Activated CD4-positive, CD25-positive, alpha-beta regulatory T cell treated with anti-CD3 and anti-CD28 coated beads, Interleukin-2, amount 50 U/mL, for 24 hours (primary cell): ENCODE data around the gene TMEM273.

Source experiments
- ATAC-seq, 2 donors: fragments of 150-1000 bp; cut with Tn5 transposase; one replicate each; pipeline ENCODE4 v1.10.0; 2021; ENCODE audit warnings: mild to moderate bottlenecking in 1 of 2, moderate library complexity in 1 of 2

Gene TMEM273

DNA sequence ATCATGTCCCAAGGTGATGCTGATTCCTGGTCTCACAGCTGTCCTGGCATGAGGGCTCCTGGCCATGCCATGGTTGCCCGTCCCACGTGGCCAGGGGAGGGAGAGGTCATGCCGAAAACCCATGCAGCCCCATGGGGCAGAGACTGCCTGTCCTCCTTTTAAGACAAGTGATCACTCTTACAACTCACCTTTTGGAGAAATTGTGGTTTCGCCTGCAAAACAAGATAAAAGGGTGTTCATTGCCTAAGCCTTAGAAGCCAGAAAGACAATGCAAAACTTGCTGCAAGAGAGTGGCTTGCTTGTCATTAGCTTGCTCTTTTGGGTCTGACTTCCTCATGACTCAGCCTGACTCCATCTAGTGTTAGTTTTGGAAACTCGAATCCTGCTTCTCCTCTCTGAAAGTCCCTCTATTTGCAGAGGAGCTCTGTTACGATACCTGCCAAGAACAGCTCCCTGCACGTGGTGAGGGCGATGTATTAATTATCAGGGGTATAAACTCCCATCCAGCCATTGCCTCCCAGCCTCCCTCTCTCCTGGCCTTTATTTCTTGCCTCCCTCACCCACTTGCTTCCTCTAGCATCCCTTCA is 26.7 kb downstream of the TMEM273 start:
- no peak for ATAC-seq

DNA sequence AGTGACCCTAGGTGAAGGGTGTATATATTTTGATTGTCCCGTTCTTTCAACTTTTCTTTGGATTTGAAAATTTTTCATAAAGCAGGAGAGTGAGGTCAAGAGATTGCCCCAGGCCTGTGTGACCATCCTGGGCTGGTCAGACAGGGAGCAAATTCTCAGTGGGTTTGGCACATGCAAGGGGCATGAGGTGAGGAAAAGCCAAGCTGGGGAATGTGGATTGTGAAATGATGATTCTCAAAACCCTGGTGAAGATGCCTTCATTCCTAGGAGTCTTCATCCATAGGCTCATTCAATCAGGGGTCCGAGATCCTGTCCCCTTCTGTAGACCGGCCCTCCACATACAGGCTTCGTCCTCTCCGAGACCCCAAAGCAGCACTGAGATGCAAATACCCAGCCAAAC is 27.4 kb downstream of the TMEM273 start:
- ATAC-seq = no peak

DNA sequence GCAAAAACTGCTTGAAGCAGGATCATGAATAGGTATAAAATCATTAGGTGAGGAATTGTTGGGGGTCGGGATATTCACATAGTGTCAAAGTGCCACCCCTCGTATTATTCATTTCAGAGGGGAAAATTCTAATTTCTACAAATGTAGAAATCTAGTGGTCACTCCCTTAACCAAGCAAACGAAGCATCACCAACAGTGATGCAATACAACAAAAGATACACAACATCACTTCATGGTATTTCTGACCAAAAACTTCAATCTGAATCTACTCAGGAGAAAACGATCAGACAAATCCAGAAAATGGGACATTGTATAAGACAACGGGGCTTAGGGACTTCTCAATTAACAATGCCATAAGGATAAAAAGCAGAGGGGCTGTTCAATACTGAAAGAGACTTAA is 28.1 kb downstream of the TMEM273 start:
- ATAC-seq = no peak

DNA sequence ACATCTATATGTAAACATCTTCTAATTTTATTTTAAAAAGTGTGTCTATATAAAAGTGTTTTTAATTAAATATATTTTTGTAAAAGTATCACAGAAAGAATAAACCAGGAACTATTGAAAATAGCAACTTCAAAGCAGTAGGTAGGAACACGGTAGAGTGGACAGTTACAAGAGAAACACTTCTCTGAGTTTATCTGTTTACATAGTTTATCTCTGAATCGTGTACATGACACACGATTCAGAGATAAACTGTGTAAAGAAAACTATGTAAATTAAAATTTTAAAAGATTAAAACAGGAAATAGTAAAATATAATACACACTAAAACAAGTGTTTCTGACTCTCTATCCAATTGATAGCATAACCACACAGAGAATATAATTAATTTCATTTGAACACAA is 29.3 kb downstream of the TMEM273 start:
- ATAC-seq = no peak

DNA sequence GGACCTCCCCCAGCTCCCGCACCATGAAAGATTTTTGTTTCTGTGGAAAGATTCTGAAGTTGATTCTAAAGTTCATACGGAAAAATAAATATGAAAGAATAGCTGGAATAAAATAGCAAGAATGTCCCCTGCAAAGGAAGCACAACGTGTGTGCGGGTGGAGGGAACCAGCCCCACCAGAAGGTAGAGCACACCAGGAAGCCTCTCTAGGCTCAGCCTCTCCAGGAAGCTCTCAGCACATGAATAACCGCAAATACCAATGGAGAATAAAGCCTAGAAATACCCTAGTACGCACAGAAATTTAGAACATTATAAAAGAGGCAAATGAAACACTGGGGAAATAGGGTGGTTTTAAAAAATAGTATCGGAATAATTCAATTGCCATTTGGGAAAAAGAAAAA is 29.8 kb downstream of the TMEM273 start:
- no peak for ATAC-seq

DNA sequence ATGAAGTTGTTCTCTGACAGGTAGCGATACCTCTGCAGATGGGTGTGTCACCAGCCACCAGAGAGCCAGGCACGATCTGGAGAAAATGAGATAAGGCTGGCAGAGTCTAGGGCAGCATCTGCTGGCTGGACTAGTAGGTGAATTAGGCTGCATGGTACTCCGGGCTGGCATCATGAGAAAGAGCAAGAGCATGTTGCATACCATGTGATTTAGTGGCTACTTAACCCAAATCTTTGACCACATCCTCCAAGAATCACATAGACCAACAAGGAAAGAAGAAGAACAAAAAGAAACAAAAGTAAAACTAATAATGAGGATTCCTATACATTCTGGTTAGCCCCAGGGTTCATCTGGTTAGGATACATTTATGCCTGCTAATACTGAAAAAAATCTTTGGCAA is 31.0 kb downstream of the TMEM273 start:
- no peak for ATAC-seq

DNA sequence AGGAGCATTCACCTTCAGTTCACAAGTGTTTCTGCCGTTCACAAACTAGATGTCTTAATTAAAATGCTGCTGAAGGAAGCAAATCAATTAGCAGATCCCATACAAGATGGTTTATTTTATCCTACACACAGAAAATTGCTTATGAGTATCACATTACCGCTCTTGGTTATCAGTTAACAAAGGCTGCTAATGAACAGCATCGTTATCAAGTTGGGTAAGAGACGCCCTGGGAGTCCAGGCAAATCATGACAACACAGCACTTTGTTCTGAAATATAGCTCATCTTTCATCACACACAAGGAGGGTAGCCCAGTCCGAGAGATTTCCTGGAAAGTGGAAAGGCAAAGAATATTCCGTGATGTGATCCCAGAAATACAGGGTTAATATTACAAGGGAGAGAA is 33.5 kb downstream of the TMEM273 start:
- ATAC-seq = no peak

DNA sequence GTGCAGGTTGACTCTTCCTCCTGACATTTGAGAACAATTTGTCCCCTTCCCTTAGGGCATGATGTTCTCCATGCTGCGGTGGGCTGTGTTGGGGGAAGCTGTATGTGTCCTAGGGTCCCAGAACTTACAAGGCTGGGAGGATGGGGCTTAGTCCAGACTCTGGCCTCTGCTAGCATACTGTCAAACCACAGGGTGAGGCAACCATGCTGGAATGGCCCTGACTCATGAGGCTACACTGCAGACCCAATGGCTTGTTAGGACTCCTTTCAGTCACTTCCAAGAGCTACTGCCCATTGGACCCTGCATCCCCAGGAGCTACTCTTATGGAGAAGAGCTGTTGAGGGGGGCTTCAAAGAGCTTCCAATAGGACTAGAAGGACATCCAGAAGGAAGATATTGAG is 34.2 kb downstream of the TMEM273 start:
- no peak for ATAC-seq

DNA sequence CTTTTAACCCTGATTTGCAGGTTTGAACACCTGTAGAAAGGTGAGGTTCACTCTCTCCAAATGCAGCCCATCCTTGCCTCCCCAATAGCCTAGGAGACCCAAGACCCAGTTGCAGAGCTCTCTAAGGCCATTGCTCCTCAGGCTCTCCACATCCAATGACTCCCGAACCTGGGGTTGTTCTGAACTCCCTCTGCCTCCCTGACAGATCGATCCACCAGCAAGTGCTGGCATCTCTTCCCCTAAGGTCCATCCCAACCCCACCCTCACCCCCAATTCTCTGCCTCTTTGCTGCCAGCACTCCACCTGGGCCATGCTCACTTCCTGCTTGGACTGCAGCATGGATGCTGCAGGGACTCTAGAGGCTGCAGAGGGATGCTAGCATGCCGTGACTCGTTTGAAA is 35.1 kb downstream of the TMEM273 start:
- no peak for ATAC-seq

DNA sequence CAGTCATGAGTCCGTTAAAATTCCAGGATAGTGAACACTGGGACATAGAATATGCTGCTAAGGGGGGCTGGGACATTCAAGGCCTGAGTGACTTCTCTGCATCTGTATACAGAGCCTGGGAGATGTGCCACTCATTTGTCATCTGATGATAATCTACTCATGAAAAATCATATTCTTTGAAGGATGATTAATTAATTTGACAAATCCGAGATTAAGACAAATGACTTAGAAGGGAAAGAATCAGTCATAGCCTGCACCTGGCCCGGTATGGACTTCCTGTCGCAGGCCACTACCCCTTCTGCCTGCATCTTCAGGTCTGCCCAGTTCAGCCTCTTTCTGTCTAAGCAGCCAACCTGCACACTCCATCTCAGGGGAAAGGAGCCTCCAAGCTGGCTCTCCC is 35.5 kb downstream of the TMEM273 start:
- ATAC-seq = peak; percentile 71 to 72

DNA sequence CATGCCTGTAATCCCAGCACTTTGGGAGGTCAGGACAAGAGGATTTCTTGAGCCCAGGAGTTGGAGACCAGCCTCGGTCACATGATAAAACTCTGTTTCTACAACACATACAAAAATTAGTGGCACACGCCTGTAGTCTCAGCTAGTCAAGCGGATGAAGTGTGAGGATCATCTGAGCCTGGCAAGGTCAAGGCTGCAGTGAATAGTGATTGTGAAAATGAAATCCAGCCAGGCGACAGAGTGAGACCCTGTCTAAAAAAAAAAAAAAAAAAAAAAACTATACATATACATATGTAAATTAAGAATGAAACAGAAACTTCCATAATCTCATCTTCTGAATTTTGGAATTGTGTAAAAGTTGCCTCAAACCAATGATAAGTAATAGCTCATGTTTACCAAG is 36.2 kb downstream of the TMEM273 start:
- no peak for ATAC-seq

DNA sequence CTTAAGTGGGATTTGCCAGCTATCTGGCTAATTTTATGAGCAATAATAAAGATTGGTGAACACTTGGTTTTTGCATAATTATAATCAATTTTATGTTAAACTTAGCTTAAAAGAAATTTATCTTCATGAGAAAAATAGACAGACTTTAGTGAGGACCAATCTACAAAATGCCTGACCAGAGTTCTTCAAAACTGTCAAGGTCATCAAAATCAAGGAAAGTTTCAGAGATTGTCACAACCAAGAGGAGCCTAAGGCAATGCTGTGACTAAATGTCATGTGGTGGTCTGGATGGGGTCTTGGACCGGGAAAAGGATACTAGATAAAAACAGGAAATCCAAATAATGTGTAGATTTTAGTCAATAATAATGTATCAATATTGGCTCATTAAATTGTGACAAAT is 36.7 kb downstream of the TMEM273 start:
- ATAC-seq = no peak

DNA sequence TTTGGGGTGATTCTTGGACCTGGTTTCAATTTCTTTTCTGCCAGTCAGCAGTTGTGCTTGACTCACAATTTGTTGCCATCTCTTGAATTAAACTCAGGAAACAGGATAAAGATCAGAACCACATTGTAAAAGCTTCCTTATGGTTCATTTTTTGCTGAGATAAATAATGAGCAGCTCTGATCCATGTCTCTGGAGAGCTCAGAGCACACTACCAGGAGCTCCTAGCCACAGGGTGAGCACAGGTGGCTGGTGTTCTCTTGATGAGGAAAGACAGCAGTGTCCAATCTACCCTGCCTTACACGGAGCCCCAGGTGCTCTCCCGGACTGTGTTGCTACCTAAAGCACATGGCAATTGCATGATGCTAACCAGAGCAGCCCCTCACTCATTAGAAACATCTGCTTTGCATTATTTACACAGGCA is 37.2 kb downstream of the TMEM273 start:
- ATAC-seq = no peak

DNA sequence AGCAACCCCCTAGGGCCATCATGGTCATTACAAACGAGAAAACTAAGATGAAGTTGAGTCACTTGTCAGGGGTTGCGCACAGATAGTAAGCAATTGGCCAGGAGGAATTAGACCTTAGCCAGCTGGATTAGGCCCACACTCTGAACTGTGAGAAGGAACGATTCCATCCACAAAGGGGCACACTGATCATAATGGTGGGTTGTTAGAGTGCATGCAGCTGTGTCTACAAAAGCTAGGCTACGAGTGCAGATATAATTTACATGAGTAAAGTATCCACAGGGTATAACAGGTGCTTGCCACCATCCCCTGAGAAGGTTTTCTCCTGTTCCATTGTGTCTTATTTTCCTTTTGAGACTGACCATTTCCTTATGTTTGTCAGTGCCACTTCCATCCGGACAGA is 37.8 kb downstream of the TMEM273 start:
- no peak for ATAC-seq

DNA sequence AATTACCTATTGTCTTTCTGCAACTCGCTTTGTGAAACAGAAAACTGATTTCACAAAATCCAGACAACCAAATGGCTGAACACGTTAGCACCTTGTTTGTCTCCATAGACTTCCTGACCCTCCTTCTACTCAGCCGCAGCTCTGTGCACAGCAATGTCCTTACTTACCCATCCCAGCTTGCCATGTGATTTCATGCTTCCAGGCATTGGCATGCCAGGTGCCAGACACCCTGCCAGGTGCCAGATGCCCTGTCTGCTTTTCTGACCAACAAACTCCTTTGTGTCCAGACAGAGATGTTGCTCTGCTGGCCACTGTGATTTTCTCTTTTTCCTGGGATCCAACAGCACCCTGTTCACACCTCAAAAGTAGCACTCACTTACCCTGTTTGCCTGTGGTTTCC is 38.3 kb downstream of the TMEM273 start:
- ATAC-seq = no peak

DNA sequence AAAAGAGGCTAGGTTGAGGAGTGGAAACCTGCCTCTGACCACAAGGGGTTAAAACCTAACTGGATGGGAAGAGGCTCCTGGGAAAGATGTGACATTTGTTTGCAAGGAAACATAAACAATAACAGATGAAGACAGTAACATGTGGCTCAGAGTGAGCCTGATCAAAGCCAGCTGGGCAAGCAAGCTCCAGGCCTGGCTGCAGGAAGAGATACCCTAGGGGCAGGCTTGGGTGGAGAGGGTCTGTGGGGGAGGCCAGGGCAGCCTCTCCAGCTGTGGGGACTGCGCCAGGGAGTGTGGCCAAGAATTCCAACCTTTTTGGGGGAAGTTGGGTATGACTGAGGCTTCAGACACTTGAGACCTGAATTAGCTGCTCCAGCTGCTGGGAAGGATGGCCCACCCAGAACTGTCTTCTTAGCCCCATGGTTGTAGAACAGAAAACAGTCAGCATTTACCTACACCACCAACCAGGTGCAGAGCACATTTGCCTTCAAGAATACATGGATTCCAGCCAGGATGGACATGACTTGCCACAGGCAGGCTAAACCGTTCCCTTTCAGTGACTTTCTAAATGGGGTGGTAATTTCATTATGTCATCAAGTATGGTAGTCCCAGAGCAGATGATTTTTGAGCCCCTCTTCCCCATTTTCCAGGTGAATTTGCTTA is 44.0 kb downstream of the TMEM273 start:
- no peak for ATAC-seq

DNA sequence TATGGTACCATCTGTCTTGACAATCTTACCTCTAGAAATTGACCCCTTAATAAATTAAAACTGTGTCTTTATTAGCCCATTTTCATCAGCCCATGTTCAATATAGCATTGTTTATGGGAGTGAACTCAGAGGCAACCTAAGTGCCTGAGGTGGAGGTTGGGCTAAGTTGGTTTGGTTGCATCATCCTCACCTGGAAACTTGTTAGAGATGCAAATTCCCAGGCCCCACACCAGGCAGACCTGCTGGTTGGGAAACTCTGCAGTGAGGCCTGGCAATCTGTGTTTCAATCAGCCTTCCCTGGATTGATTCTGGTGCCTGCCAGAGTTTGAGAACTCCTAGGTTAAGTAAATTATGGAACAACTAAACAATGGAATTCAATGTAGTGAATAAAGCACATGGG is 44.9 kb downstream of the TMEM273 start:
- no peak for ATAC-seq

DNA sequence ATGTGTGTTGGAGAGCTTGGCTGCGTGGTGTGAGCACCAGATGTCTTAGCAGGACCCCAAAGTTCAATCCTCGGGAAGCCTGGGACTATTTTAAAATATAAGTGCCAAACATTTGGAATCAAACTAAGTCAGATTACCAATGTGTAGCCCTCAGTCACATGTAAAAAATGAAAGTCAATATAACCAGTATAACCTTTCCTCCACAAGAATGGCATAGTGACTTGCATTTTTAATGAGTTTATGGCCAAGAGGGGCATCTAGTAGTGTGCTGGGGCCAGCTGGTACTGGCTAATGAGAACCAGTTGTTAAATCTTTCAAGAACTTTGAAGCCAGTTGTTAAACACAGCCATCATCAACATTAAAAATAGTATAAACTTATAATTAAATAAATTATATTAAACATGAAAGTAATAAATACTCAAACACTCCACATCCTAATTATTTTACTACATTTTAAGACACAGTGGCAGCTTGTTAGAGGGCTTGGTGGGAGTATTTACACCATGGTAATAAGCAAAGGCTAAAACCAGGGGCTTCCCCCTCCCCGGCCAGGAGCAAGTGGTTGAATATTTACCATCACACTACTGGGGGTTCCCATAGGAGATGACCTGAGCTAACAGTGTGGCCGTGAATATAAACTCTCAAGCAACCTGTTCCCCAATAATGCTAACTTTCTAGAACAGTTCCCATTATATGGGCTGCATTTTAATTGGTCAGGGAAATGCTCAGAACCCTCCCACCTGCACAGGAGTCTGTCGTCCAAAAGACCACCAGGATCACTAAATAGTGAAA is 46.5 kb downstream of the TMEM273 start:
- ATAC-seq = no peak

DNA sequence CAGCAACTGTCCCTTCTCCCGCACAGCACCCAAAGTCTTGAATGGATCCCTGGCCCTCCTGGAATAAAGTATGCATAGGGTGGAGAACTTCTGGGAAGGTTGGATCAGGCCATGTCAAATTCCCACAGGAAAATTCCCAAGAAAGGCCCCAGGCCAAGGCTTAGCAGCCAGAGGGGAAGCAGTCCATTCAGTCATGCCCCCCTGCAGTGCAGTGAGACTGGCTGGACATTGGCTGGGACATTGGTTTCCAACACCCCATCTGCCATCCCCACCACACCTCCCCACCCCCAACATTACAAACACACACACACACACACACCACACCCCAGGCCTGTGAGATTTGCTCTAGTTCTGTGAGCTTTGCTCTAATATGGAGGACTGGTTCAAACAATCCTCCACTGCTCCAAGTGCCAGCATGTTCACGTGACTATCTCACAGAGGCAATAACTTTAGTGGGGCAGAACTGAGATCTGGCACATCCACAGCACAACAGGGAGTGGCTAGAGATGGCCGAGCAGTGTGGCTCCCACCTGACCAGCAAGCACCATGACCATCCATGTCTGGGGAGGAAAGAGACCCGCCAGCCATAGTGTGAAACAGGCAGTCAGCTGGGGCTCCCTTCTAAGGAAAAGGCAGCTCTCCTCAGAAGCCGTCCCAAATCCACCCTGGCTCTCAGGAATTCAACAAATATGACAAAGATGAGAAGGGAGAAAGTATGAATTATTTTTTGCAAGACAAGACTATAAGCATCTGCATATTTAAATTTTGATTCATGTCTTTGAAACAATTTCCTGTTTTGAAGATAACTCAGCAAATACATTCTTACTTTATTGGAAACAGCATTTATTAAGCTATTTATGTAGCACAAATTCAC is 47.6 kb downstream of the TMEM273 start:
- ATAC-seq = no peak

DNA sequence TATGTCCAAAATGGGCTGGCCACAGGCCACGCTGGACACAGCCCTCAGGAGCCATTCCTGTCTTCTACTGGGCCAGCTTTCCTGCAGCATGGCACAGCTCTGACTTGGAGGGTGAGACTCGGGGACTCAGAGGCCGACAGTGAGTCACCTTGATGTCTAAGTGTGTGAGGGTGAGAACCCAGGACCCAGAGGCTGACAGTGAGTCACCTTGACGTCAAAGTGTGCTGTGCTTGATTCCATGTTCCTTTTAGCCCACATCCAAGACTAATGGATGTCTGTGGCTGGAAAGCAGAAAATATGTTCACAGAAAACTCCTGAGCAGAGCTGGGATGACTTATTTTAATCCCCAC is 48.4 kb downstream of the TMEM273 start:
- peak; percentile 57 to 77 for ATAC-seq

DNA sequence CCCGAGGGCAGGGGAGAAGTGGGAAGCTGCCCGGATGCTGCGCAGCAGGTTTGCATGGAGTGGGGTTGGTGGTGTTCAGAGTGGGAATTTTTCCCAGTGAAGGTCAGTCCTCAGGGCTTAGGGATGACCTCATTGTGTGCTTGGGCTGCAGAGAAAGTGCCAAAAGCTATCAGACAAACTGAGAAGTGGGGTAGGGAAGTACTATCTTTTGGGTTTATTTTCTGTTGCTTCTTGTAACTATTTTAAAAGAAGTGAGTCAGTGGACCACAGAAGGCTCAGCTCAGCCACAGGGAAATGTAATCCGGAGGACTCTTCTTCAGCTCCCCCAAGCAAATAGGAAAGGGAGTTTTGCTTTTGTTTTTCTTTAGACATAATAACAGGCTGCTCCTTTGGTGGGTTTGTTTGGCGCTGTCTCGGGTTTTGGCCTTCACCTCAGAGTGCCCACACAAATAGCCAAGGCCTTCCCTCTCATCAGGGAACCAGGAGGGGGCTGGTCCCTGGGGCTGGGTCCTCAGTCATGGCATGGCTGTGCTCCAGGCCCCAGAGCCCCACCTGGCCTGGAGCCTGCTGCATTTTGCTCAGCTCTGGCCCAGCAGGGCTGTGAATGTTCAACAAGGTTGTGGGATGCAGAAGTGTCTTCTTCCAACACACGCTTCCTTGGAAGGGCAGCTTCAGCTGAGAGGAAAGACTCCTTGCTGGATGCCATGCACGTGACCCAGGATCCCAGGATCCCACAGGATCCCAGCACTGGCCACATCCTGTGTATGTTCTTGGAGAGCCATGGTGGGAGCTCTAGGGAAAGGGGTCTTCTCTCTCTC is 49.0 kb downstream of the TMEM273 start:
- no peak for ATAC-seq

DNA sequence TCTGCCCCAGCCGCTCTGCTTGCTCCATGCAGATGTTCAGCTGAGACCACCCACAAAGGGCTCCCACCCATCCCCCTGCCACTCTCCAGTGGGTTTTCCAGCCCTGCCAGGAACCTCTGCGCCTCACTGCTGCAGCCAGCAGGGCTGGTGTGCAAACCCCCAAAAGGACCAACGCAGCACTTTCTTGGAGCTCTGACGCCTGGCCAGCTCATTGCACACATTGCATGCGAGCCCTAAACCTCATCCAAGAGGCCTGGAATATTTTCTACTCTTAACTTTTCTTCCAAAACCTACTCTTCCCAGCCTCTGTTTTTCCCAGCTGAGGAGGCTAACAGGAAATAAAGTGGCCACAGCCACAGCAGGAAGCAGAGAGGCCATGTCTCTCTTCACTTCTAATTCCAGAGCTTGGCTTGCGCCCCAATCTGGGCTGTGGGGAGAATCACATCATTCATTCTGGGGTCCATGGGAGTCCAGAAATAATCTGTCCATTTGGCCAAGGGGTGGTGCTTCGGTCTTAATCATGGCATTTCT is 49.8 kb downstream of the TMEM273 start:
- no peak for ATAC-seq
